Measurements from ENCODE around the gene KTN1.
A peak's percentile ranks its signal among the peaks of the same experiment; 100 is the strongest.

KTN1 gene

GRCh38 chr14:55579724-55580469 is at the start of gene KTN1:
KTN1 (plus strand) TSS chr14:55580207; CDS start chr14:55612049, 31,842 bp downstream.
- DNase-seq (ENCODE audit: low read depth in 2 of 2) = peak; percentile 62 to 76

- no peak for DNase-seq (ENCODE audit: low read depth in 2 of 2)
These were observed 49.5 kb upstream of the KTN1 start for GRCh38 chr14:55530464-55530863.

- no peak for DNase-seq (ENCODE audit: low read depth in 2 of 2)
These were observed 47.2 kb upstream of the KTN1 start for GRCh38 chr14:55532645-55533344.

GRCh38 chr14:55533960-55534359 is 46.0 kb upstream of the KTN1 start:
- no peak for DNase-seq (ENCODE audit: low read depth in 2 of 2)

- no peak for DNase-seq (ENCODE audit: low read depth in 2 of 2)
These were observed 44.3 kb upstream of the KTN1 start for GRCh38 chr14:55535516-55536203.

- no peak for DNase-seq (ENCODE audit: low read depth in 2 of 2)
These were observed 43.8 kb upstream of the KTN1 start for GRCh38 chr14:55536204-55536708.

GRCh38 chr14:55537782-55538181 is 42.2 kb upstream of the KTN1 start:
- DNase-seq (ENCODE audit: low read depth in 2 of 2) = no peak

GRCh38 chr14:55539975-55540374 is 40.0 kb upstream of the KTN1 start:
- DNase-seq (ENCODE audit: low read depth in 2 of 2) = no peak

GRCh38 chr14:55540847-55541773 is 38.9 kb upstream of the KTN1 start:
- no peak for DNase-seq (ENCODE audit: low read depth in 2 of 2)

GRCh38 chr14:55545779-55546178 is 34.2 kb upstream of the KTN1 start:
- DNase-seq (ENCODE audit: low read depth in 2 of 2) = no peak

GRCh38 chr14:55546212-55546874 is 33.7 kb upstream of the KTN1 start:
- DNase-seq (ENCODE audit: low read depth in 2 of 2) = no peak

GRCh38 chr14:55547650-55548315 is 32.2 kb upstream of the KTN1 start:
- DNase-seq (ENCODE audit: low read depth in 2 of 2) = no peak

GRCh38 chr14:55553791-55554190 is 26.2 kb upstream of the KTN1 start:
- DNase-seq (ENCODE audit: low read depth in 2 of 2) = no peak

GRCh38 chr14:55556929-55557623 is 22.9 kb upstream of the KTN1 start:
- DNase-seq (ENCODE audit: low read depth in 2 of 2) = no peak

- DNase-seq (ENCODE audit: low read depth in 2 of 2) = no peak
These were observed 17.9 kb upstream of the KTN1 start for GRCh38 chr14:55562135-55562534.

GRCh38 chr14:55568618-55569017 is 11.4 kb upstream of the KTN1 start:
- no peak for DNase-seq (ENCODE audit: low read depth in 2 of 2)

GRCh38 chr14:55571125-55571889 is 8.7 kb upstream of the KTN1 start:
- DNase-seq (ENCODE audit: low read depth in 2 of 2) = no peak

GRCh38 chr14:55572578-55572977 is 7.4 kb upstream of the KTN1 start:
- DNase-seq (ENCODE audit: low read depth in 2 of 2) = no peak

GRCh38 chr14:55574988-55575387 is 5.0 kb upstream of the KTN1 start:
- no peak for DNase-seq (ENCODE audit: low read depth in 2 of 2)
